GM18499 (cell line): ENCODE data around the gene NCAPD3.

ENCODE experiments used
- ATAC-seq: cut with Tn5 transposase; IDR thresholded peaks from one replicate; pipeline ENCODE4 v1.9.1; 2021; ENCODE audit warnings: moderate number of reproducible peaks; ENCODE audit not compliant: insufficient read depth, unreplicated experiment

The NCAPD3 gene

GRCh38 chr11:134170919-134171281, 52.9 kb downstream of the NCAPD3 start:
- ATAC-seq: no peak

DNA sequence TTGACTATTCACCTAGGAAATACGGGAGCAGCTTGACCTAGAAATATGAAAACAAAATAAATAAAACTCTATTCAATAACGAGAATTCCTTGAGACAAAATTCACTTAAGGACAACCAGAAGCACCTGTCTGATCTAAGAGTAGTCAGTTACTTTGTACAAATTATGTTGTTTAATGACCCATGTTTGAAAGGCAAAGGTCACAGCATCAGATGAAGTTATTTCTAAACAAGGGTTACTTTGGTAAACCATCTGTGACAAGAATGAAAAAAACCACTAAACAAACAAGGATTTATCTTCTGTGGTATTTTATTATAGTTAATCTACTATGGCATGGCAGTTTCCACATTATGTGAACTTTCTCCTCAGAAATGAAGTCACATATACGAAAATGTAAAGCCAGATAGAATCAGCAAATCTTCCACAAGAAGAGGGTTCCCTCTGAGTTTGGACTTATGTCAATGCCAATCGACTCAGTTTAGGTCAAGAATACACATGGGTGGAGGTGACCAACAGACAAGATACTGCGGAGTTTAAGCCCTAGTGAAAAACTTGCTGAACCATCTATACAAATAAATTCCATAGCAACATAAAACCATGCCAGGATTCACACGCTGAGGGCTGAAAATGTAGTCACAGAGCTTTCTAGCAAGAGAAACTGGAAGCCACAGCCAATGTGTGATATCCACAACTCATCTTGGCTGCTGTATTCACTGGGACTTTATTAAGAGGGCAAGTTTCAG, 53.4 kb downstream of the NCAPD3 start:
- no peak for ATAC-seq

DNA sequence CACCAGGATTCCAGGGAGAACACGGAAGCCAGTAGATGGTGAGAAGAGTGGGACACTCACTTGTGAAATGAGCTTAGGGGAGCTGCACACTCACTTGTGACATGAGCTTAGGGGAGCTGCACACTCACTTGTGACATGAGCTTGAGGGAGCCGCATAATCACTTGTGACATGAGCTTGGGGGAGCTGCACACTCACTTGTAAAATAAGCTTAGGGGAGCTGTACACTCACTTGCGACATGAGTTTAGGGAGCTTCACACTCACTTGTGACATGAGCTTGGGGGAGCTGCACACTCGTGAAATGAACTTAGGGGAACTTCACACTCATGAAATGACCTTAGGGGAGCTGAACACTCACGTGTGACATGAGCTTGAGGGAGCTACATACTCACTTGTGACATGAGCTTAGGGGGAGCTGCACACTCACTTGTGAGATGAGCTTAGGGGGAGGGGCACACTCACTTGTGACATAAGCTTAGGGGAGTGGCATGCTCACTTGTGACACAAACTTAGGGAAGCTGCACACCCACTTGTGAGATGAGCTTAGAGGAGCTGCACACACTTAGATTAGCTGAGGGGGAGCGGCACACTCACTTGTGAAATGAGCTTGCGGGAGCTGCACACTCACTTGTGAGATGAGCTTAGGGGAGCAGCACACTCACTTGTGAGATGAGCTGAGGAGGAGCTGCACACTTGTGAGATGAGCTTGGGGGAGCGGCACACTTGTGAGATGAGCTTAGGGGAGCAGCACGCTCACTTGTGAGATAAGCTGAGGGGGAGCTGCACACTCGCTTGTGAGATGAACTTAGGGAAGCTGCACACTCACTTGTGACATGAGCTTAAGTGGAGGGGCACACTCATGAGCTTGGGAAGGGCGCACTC, 59.0 kb downstream of the NCAPD3 start:
- ATAC-seq: no peak

- no peak for ATAC-seq
Observed at GRCh38 chr11:134159652-134160051, 64.1 kb downstream of the NCAPD3 start.

GRCh38 chr11:134158023-134158422, 65.7 kb downstream of the NCAPD3 start:
- ATAC-seq: no peak

GRCh38 chr11:134157451-134157850, 66.3 kb downstream of the NCAPD3 start:
- ATAC-seq: no peak

DNA sequence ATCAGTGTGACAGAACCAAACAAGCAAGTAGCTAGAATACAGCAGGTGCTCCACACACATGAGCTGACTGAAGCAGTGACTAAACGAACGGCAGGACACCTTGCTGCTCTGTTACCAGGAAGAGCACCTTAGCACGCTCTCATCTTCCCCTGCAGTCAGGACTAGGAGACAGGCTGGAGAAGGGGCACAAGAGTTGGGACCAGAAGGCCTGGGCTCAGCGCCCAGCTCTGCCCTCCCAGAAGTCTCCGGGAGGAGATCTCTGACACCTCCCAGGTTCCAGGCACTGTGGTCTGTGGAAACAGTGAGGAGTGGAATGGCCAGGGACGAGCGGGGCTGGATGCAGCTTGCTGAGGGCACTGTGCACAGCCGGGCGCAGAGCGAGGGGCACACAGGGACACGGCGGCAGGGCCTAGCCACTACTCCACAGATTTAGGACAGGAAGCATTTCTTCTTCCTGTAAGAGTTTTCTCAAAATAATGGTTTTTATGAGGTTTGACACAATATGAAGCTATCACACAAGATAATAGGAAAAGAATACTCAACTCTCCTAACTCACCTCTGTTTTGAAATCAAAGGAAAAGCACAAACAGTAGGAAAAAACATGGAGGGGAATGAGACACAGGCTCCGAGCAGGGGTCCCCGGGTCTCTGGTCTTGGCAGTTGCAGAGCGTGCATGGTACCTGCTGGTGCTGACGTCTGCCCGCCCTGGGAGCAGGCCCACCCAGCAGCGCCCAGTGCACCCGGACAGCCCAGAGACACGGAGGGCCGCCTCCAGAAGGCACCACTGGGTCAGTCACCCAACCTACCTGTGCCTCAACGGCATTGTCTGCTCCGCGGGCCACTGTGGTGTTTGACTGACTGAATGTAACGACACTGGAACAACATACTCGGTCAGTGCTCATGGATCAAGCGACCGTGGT, 67.6 kb downstream of the NCAPD3 start:
- ATAC-seq: no peak

GRCh38 chr11:134155456-134155855, 68.3 kb downstream of the NCAPD3 start:
- ATAC-seq: no peak

DNA sequence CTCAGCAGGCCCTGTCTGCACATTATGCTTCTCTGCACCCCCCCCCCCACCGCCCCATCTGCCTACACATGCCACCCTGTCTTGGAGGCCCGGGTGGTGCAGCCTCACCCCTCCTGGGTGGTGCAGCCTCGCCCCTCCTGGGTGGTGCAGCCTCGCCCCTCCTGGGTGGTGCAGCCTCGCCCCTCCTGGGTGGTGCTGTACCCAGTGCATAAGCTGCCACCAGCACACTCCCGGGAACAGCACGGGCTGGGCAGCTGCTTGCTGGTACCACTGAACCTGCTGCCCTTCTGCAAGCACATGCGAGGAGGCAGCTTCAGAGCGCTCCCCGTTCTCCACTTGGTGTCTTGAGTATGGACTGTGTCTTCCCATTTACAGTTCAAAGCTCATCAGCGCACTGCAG, 69.3 kb downstream of the NCAPD3 start:
- no peak for ATAC-seq

DNA sequence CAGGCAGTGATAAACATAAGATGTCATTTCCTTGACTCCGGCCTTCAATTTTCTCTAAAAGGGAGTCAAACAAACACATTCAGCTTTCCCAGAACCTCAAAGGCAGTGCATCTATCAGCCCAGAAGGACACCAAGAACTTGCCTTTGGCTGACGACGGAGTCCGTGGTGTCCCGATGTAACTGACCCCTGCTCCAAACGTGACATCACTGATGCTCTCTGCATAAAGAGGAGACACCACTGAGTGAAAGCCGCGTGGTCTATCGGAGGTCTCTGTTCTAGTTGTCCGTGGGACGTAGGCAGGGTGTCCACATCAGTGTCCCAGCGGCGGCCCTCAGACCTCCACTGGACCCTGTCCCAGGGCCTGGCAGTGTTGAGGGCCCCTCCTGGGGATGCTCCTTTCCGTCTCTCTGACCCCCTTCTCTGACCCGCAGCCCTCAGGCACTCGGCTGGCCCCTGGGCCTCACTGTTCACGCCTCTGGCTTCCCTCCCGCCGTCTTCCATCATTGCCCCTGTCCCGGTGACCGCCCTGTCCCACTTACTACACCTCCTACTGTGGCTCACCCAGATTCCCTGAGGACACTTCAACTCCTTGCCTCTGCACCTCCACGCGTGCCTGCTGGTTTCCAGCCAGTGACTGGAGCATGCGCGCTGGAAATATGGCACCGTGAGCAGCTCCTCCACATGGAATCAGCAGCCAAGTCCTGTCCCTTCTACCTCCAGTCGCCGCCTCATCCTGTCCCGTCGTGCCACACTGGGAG, 70.4 kb downstream of the NCAPD3 start:
- no peak for ATAC-seq

DNA sequence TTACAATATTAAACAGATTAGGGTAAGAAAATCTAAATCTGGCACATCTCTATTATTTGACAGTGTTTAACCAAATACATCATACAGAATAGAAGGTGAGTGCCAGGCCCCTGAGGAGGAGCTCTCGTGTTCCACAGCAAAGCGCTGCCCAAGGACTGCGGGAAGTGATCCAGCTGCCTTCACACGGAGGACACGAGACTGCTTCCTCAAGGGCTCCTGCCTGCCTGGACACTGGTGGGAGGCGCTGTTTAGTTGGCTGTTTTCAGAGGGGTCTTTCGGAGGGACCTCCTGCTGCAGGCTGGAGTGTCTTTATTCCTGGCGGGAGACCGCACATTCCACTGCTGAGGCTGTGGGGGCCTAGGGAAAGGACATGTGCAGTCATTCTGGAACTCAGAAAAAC, 71.1 kb downstream of the NCAPD3 start:
- ATAC-seq: no peak

GRCh38 chr11:134151083-134151747, 72.6 kb downstream of the NCAPD3 start:
- no peak for ATAC-seq

- ATAC-seq: no peak
Observed at GRCh38 chr11:134150195-134150903, 73.4 kb downstream of the NCAPD3 start.

- ATAC-seq: no peak
Observed at GRCh38 chr11:134149371-134149770, 74.4 kb downstream of the NCAPD3 start.

DNA sequence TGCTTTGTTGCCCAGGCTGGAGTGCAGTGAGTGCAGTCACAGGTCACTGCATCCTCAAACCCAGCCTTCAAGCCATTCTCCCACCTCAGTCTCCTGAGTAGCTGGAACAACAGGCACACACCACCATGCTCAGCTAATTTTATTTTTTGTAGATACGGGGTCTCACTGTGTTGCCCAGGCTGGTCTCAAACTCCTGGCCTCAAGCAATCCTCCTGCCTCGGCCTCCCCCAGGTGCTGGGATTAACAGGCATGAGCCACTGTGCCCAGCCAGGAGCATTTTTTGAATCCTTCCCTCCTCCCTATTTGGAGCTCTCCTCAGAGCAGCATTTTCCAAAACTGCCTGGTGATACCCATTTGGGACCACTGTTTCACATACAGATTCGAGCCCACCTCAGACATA, 77.2 kb downstream of the NCAPD3 start:
- ATAC-seq: no peak

DNA sequence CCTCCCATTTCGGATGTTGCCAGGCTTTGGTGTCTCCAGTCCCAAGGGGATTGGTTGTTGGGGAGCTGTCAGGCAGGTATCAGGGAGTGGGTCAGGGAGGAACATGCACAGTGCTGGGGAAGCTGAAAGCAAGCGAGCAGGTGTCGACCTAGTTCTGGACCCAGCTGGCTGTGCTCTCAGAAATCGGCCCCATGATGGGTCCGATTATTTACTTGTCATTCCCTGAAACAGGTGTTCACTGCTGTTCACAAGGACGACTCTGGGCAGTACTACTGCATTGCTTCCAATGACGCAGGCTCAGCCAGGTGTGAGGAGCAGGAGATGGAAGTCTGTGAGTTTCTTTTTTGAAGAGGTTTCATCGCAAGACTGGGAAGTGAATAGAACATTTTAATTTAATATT, 78.1 kb downstream of the NCAPD3 start:
- no peak for ATAC-seq

- no peak for ATAC-seq
Observed at GRCh38 chr11:134144744-134145143, 79.0 kb downstream of the NCAPD3 start.

DNA sequence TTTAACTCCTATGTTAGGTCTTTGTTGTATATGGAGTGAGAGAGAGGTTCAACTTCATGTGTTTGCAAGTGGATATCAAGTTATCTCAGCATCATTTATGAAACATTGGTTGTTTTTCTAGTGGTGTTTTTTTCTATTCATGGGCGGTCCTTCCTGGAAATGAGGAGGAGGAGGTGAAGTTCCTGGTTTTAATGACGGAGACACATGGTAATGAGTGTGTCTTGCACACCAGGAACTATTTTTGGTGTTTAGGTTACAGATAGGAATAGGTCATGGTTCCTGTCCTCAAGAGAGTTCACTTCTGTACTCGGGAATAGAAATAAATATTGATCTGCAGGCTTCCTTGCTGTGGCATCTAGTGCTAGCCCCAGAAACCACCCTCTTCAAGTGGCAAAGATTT, 80.0 kb downstream of the NCAPD3 start:
- ATAC-seq: no peak

DNA sequence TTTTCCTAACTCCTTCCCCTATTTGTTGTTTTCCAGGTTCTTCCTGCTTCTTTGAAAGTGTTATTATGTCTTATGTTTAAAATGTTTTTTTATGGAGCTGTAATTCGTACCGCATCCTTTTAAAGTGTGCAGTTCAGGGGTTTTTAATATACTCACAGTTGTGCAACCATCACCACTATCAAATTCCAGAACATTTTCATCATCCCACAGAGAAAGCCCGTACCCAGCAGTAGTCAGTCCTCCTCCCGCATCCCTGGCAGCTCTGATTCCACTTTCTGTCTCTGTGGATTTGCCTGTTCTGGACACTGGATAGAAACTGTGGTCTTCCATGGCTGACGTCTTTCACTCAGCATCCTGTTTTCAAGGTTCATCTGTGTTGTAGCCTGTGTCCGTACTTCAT, 81.2 kb downstream of the NCAPD3 start:
- no peak for ATAC-seq
